Stimulated activated CD8-positive, alpha-beta memory T cell treated with anti-CD3 and anti-CD28 coated beads, Interleukin-12 subunit alpha, Interleukin-12 subunit beta, amount 100 ng/mL, for 1 hour (primary cell): ENCODE results near the gene STK40.

Experiments used
- DNase-seq: peaks from one replicate; pipeline ENCODE4 v3.0.0-alpha.2; 2020; ENCODE audit warnings: low read depth

Gene STK40

GRCh38 chr1:36309397-36309796 lies 76.3 kb downstream of the STK40 start:
- no peak for DNase-seq

GRCh38 chr1:36307601-36308330 lies 78.0 kb downstream of the STK40 start:
- DNase-seq, result no peak

- peak; percentile 81 for DNase-seq
These were observed 78.7 kb downstream of the STK40 start for GRCh38 chr1:36306902-36307456.

GRCh38 chr1:36306210-36306901 lies 79.4 kb downstream of the STK40 start, which contains the start of gene SH3D21:
Gene SH3D21, plus strand, starts transcription at chr1:36306368. Its CDS starts 53 bp downstream, at chr1:36306421.
- no peak for DNase-seq

GRCh38 chr1:36305915-36306209 lies 79.9 kb downstream of the STK40 start:
- DNase-seq, result no peak

GRCh38 chr1:36304970-36305914 lies 80.5 kb downstream of the STK40 start:
- DNase-seq, result no peak

- no peak for DNase-seq
These were observed 81.2 kb downstream of the STK40 start for GRCh38 chr1:36304521-36304920.

- DNase-seq, result no peak
These were observed 81.9 kb downstream of the STK40 start for GRCh38 chr1:36303650-36304360.

- no peak for DNase-seq
These were observed 82.5 kb downstream of the STK40 start for GRCh38 chr1:36303244-36303643.

- DNase-seq, result no peak
These were observed 84.5 kb downstream of the STK40 start for GRCh38 chr1:36301220-36301619.

- DNase-seq, result no peak
These were observed 85.2 kb downstream of the STK40 start for GRCh38 chr1:36300526-36300925.

GRCh38 chr1:36298640-36299039 lies 87.1 kb downstream of the STK40 start:
- no peak for DNase-seq

GRCh38 chr1:36297062-36297461 lies 88.7 kb downstream of the STK40 start:
- DNase-seq, result no peak

- no peak for DNase-seq
These were observed 90.3 kb downstream of the STK40 start for GRCh38 chr1:36295390-36295789.
